K562 (cell line): Measurements from ENCODE around the gene CAMSAP3. TPM values are rescaled to one million over a fixed set of nuclear protein-coding genes. Genes with fewer than 3 reads are reported as not detected.

Experiments used
- ATAC-seq: fragments of 200-7000 bp; cut with Tn5 transposase; 3 replicates; pipeline ENCODE4 v1.9.1; 2020; ENCODE audit warnings: moderate library complexity
- BruUV-seq: library from RNA; stranded (reverse); fragments of 400-500 nt; replicated peaks from 2 replicates; lab custom pipeline; 2021; lab: Mats Ljungman, UMichigan
- CTCF ChIA-PET: fragments of 300-600 bp; formaldehyde crosslinking; extraction: SDS; loops from one replicate; lab custom pipeline; 2021; ENCODE audit warnings: low intra/inter-chr PET ratio; lab: Yijun Ruan, JAX
- POLR2A ChIA-PET: fragments of 300-600, 350-650 bp; sonication (Branson Sonifier 250); formaldehyde crosslinking; extraction: SDS; loops from one replicate; lab custom pipeline; 2021; ENCODE audit warnings: antibody characterized with exemption, inconsistent platforms; lab: Yijun Ruan, JAX
- DNase-seq, 4 experiments: peaks; one replicate each; pipeline versions ENCODE4 v3.0.0 to v3.0.0-alpha.2; 2011 to 2018; ENCODE audit warnings: low spot score in 3 of 4, mixed read lengths in 3 of 4; ENCODE audit errors: extremely low read depth in 1 of 4
- FAIRE-seq: peaks from 2 replicates; lab custom pipeline; 2011; peaks lifted over from hg19 to GRCh38; lab: Jason Lieb, UNC
- H2AFZ ChIP-seq: 2 replicates; pipeline ENCODE4 v1.6.0; 2011; ENCODE audit warnings: low read depth, low read length, control low read depth, inconsistent platforms
- H3K27ac ChIP-seq: fragments of 200-600 bp; 3 replicates; pipeline ENCODE4 v1.8.0; 2011; ENCODE audit warnings: low read depth, mild to moderate bottlenecking, control low read depth, inconsistent platforms, low read length, moderate library complexity, mixed read lengths; ENCODE audit errors: extremely low read depth
- H3K27me3 ChIP-seq, 2 experiments: fragments of 300-600 bp in 1 of 2; 2 replicates in 1 of 2; 3 replicates in 1 of 2; pipeline versions ENCODE4 v1.6.0 to v1.8.0; 2011; ENCODE audit warnings: inconsistent platforms in 2 of 2, low read length in 2 of 2, mild to moderate bottlenecking in 1 of 2, mixed read lengths in 1 of 2, moderate library complexity in 1 of 2; ENCODE audit not compliant: control insufficient read depth in 2 of 2, insufficient read depth in 2 of 2
- H3K36me3 ChIP-seq: fragments of 300-600 bp; 3 replicates; pipeline ENCODE4 v1.8.0; 2011; ENCODE audit warnings: mild to moderate bottlenecking, low read length, inconsistent platforms; ENCODE audit not compliant: control insufficient read depth, insufficient read depth
- H3K4me1 ChIP-seq, 2 experiments: fragments of 200-600 bp in 1 of 2; replicated peaks in 1 of 2; 2 replicates in 1 of 2; 3 replicates in 1 of 2; pipeline versions ENCODE4 v1.5.1 to v1.8.0; 2011; ENCODE audit warnings: inconsistent platforms in 2 of 2, low read length in 2 of 2, mild to moderate bottlenecking in 1 of 2, mixed read lengths in 1 of 2, moderate library complexity in 1 of 2; ENCODE audit not compliant: control insufficient read depth in 2 of 2, insufficient read depth in 2 of 2
- H3K4me2 ChIP-seq: 2 replicates; pipeline ENCODE4 v1.6.1; 2011; ENCODE audit warnings: low read length, control low read depth, inconsistent platforms, mixed read lengths; ENCODE audit not compliant: insufficient read depth
- H3K4me3 ChIP-seq: fragments of 200-600 bp; sonication (generic), shearing (Covaris generic); 2 replicates; pipeline ENCODE4 v1.5.1; 2016; ENCODE audit warnings: control low read depth, inconsistent platforms
- H3K79me2 ChIP-seq: fragments of 200-600 bp; 3 replicates; pipeline ENCODE4 v1.8.0; 2011; ENCODE audit warnings: low read length, inconsistent platforms; ENCODE audit not compliant: control insufficient read depth, insufficient read depth
- H3K9ac ChIP-seq, 2 experiments: 2 replicates each; pipeline versions ENCODE4 v1.6.0 to v1.6.1; 2011; ENCODE audit warnings: low read depth in 2 of 2, low read length in 2 of 2, control low read depth in 1 of 2, inconsistent platforms in 1 of 2, mild to moderate bottlenecking in 1 of 2, mixed read lengths in 1 of 2; ENCODE audit not compliant: insufficient read depth in 1 of 2
- H3K9me1 ChIP-seq: one replicate; pipeline ENCODE4 v1.6.0; 2011; ENCODE audit warnings: inconsistent platforms, mild to moderate bottlenecking, low read length, moderate library complexity; ENCODE audit not compliant: control insufficient read depth, insufficient read depth
- H3K9me3 ChIP-seq: replicated peaks from 2 replicates; pipeline ENCODE4 v1.5.1; 2011; ENCODE audit warnings: low read depth, low read length, inconsistent platforms; ENCODE audit not compliant: control insufficient read depth, insufficient read depth
- H4K20me1 ChIP-seq: replicated peaks from 2 replicates; pipeline ENCODE4 v1.6.1; 2011; ENCODE audit warnings: low read length, inconsistent platforms, mixed read lengths; ENCODE audit not compliant: control insufficient read depth, insufficient read depth
- CREM ChIP-seq: IDR thresholded peaks from 2 replicates; pipeline ENCODE4 v1.6.1; 2014; ENCODE audit warnings: antibody characterized with exemption, low read depth
- CTCF ChIP-seq, 3 experiments: IDR thresholded peaks in 2 of 3; conservative IDR thresholded peaks in 1 of 3; 2 replicates each; pipeline ENCODE4 v1.5.1; 2011 to 2012; ENCODE audit warnings: low read length in 3 of 3, mild to moderate bottlenecking in 3 of 3, control low read depth in 2 of 3, improper control_type of control experiment in 1 of 3, inconsistent platforms in 1 of 3, low read depth in 1 of 3, mixed read lengths in 1 of 3, moderate library complexity in 1 of 3; ENCODE audit not compliant: insufficient read depth in 2 of 3
- IRF1 ChIP-seq: sonication (generic); formaldehyde crosslinking; IDR thresholded peaks from 2 replicates; pipeline ENCODE4 v1.8.0; 2022; ENCODE audit warnings: missing genetic modification reagents, mild to moderate bottlenecking, borderline replicate concordance
- KDM4B ChIP-seq, 2 experiments: fragments of 450-650 bp in 1 of 2; sonication (generic) in 1 of 2; IDR thresholded peaks; 2 replicates each; pipeline ENCODE4 v1.6.1; 2016 to 2017; ENCODE audit warnings: borderline replicate concordance in 2 of 2, antibody characterized with exemption in 1 of 2, low read depth in 1 of 2, mild to moderate bottlenecking in 1 of 2
- RHOXF2B ChIP-seq: fragments of 250-450 bp; sonication (Bioruptor Pico); conservative IDR thresholded peaks from 2 replicates; pipeline ENCODE4 v1.5.1; 2021
- SRSF3 ChIP-seq: fragments of 200-400 bp; formaldehyde crosslinking; IDR thresholded peaks from 2 replicates; pipeline ENCODE4 v1.6.1; 2016; ENCODE audit warnings: mild to moderate bottlenecking, low read length, moderate library complexity; ENCODE audit not compliant: insufficient read depth
- TARDBP ChIP-seq: fragments of 450-650 bp; IDR thresholded peaks from 2 replicates; pipeline ENCODE4 v1.6.1; 2016
- TCF7L2 ChIP-seq: fragments of 150-350 bp; IDR thresholded peaks from 2 replicates; pipeline ENCODE4 v1.6.1; 2016; ENCODE audit warnings: low read depth, mild to moderate bottlenecking, low read length, moderate library complexity
- ZBTB17 ChIP-seq: fragments of 450-650 bp; formaldehyde crosslinking; IDR thresholded peaks from 2 replicates; pipeline ENCODE4 v1.4.0; 2020; ENCODE audit warnings: mild to moderate bottlenecking
- ZNF398 ChIP-seq: fragments of 250-450 bp; sonication (Bioruptor Pico); IDR thresholded peaks from 2 replicates; pipeline ENCODE4 v1.8.0; 2021; ENCODE audit warnings: moderate library complexity, mild to moderate bottlenecking, inconsistent platforms
- ZNF717 ChIP-seq: fragments of 250-450 bp; sonication (Bioruptor Pico); IDR thresholded peaks from 2 replicates; pipeline ENCODE4 v1.5.0; 2021
- WGBS: fragments of 100-300 bp; shearing (Covaris generic); methylation state at CpG from one replicate; pipeline ENCODE4 v1.1.6; 2016; ENCODE audit warnings: low coverage, mixed read lengths; ENCODE audit not compliant: insufficient coverage; ENCODE audit errors: missing lambda C conversion rate; 5-methylcytosine and 5-hydroxymethylcytosine counted together
- in situ Hi-C: fragments of 300-500 bp; cut with MboI; formaldehyde crosslinking; loops from 4 replicates; pipeline ENCODE4 v1.15.0; 2018; ENCODE audit warnings: inconsistent platforms, mixed read lengths
- intact Hi-C: fragments of 100-400 bp; cut with micrococcal nuclease; formaldehyde crosslinking; loops from 2 replicates; pipeline ENCODE4 v1.14.2; 2022
- polyA plus RNA-seq, 8 experiments: library from polyadenylated mRNA; depleted of rRNA in 4 of 8; stranded (reverse) in 5 of 8; unstranded in 3 of 8; fragments of >200 nt; fragmentation: Nextera tagmentation in 2 of 8; fragmentation: Illumina TruSeq in 1 of 8; extraction: Ambion mirVana in 2 of 8; extraction: Trizol in 1 of 8; gene quantifications; 2 replicates each; pipeline versions ENCODE4 v1.2.1 to v1.2.3, GENCODE V29; 2011 to 2014; ENCODE audit warnings: inconsistent platforms in 1 of 8, missing spikeins in 1 of 8
- total RNA-seq, 7 experiments: library from RNA; depleted of rRNA in 6 of 7; stranded (reverse); fragments of >200 nt in 6 of 7; fragmentation: Illumina TruSeq in 2 of 7; extraction: Trizol in 2 of 7; gene quantifications; 2 replicates each; pipeline versions ENCODE4 v1.2.1 to v1.2.3, GENCODE V29; 2011 to 2021; ENCODE audit warnings: low replicate concordance in 1 of 7
- TF ChIP-seq, protein P1 (sequence below): fragments of 450-650 bp; IDR thresholded peaks from 2 replicates; pipeline ENCODE4 v1.6.1; 2017; ENCODE audit warnings: mild to moderate bottlenecking, moderate library complexity
- TF ChIP-seq, protein P2 (sequence below): fragments of 250-450 bp; sonication (Bioruptor Pico); IDR thresholded peaks from 2 replicates; pipeline ENCODE4 v1.6.1; 2021; ENCODE audit warnings: mild to moderate bottlenecking
- TF ChIP-seq, protein P3 (sequence below): sonication (generic); formaldehyde crosslinking; IDR thresholded peaks from 2 replicates; pipeline ENCODE4 v1.8.1; 2022; ENCODE audit warnings: missing genetic modification reagents

CAMSAP3 gene
- total and polyA plus RNA-seq, 9 of the 15 experiments (the other 6 are each of a cell fraction or from before 2014, with no cell fraction given), result 0.01 to 0.89 (median 0.22) TPM; not detected in 1

DNA sequence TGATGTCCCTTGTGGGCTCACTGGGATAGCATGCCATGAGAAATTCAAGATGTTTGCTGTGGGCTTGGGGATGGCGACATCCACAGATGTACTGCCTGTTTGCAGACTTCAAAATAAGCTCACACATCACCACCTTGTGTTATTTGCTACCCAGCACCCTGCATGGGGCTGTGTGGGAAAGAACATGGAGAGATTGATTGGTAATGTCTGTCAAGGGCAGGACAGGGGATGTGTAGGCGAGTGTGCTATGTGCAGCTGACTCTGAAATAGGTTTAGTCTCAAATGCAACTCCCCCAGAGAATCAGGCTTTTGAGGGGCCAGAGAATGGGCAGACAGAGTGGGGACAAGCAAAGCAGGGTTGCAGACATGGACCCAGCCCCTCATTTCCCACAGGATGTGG, 35.4 kb upstream of the CAMSAP3 start:
- Histone ChIP-seq H3K9ac (no peak overlapping the region), H3K4me2 (no peak overlapping the region), H3K4me1 (peaks cover 0 to 14% of the 10 kb centered on the region in 2 experiments; a peak in 2 of 5 replicates), H3K27ac (no peak overlapping the region), H3K36me3 (peaks cover 13% of the 10 kb centered on the region; the same call in 1 of the 3 replicates), H3K9me1 (no peaks in the 10 kb centered on the region), H3K27me3 (no peaks in the 10 kb centered on the region; a peak in 1 of 5 replicates), H3K9me3 (no peaks in the 10 kb centered on the region), H3K79me2 (no peaks in the 10 kb centered on the region), H4K20me1 (peaks cover 3% of the 10 kb centered on the region), H2AFZ (no peak overlapping the region), H3K4me3 (no peak overlapping the region)
- POLR2A ChIA-PET, result no interaction called here
- 0% methylated on average over 2 of the region's 2 CpGs for WGBS
- no TSS peak for BruUV-seq
- intact Hi-C loops (no loop called here), in situ Hi-C loops (no loop called here)
- CTCF ChIA-PET, result no interaction called here
- DNase-seq, result no peak
- FAIRE-seq, result no peak
- no peak for ATAC-seq
- TF ChIP-seq, protein P1, sequence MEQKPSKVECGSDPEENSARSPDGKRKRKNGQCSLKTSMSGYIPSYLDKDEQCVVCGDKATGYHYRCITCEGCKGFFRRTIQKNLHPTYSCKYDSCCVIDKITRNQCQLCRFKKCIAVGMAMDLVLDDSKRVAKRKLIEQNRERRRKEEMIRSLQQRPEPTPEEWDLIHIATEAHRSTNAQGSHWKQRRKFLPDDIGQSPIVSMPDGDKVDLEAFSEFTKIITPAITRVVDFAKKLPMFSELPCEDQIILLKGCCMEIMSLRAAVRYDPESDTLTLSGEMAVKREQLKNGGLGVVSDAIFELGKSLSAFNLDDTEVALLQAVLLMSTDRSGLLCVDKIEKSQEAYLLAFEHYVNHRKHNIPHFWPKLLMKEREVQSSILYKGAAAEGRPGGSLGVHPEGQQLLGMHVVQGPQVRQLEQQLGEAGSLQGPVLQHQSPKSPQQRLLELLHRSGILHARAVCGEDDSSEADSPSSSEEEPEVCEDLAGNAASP, result no peak
- TF ChIP-seq SRSF3 (no peak), CREM (no peak), RHOXF2B (CRISPR knock-in tag) (no peak), TARDBP (no peak), IRF1 (CRISPR knock-in tag) (no peak), CTCF (IDR thresholded peaks at IDR 0.05 in 2 of 3, conservative IDR thresholded peaks at IDR 0.05 in 1 of 3; ENCODE audit: insufficient read depth in 2 of 3, low read depth in 1 of 3, low read length in 3 of 3) (0 out of 6 replicates have a peak, but pooled peaks of 1 of the 3 experiments have one; percentile 2), TCF7L2 (no peak), ZNF717 (CRISPR knock-in tag) (no peak), ZNF398 (no peak), ZBTB17 (peak; percentile 97), KDM4B (IDR thresholded peaks at IDR 0.05; ENCODE audit: borderline replicate concordance in 2 of 2, low read depth in 1 of 2) (no peak)
- TF ChIP-seq, protein P2, sequence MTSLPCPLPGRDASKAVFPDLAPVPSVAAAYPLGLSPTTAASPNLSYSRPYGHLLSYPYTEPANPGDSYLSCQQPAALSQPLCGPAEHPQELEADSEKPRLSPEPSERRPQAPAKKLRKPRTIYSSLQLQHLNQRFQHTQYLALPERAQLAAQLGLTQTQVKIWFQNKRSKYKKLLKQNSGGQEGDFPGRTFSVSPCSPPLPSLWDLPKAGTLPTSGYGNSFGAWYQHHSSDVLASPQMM (CRISPR knock-in tag), result no peak
- TF ChIP-seq, protein P3, sequence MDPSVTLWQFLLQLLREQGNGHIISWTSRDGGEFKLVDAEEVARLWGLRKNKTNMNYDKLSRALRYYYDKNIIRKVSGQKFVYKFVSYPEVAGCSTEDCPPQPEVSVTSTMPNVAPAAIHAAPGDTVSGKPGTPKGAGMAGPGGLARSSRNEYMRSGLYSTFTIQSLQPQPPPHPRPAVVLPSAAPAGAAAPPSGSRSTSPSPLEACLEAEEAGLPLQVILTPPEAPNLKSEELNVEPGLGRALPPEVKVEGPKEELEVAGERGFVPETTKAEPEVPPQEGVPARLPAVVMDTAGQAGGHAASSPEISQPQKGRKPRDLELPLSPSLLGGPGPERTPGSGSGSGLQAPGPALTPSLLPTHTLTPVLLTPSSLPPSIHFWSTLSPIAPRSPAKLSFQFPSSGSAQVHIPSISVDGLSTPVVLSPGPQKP (CRISPR knock-in tag), result no peak
